ENCODE measurements around the gene SGCA. TPM values are rescaled to one million over a fixed set of nuclear protein-coding genes. Genes with fewer than 3 reads are reported as not detected.

SGCA gene
- total RNA-seq, 4 donors from 2014 or later, result 1.1 to 4.9 (median 2.6) TPM; not detected in 1

DNA sequence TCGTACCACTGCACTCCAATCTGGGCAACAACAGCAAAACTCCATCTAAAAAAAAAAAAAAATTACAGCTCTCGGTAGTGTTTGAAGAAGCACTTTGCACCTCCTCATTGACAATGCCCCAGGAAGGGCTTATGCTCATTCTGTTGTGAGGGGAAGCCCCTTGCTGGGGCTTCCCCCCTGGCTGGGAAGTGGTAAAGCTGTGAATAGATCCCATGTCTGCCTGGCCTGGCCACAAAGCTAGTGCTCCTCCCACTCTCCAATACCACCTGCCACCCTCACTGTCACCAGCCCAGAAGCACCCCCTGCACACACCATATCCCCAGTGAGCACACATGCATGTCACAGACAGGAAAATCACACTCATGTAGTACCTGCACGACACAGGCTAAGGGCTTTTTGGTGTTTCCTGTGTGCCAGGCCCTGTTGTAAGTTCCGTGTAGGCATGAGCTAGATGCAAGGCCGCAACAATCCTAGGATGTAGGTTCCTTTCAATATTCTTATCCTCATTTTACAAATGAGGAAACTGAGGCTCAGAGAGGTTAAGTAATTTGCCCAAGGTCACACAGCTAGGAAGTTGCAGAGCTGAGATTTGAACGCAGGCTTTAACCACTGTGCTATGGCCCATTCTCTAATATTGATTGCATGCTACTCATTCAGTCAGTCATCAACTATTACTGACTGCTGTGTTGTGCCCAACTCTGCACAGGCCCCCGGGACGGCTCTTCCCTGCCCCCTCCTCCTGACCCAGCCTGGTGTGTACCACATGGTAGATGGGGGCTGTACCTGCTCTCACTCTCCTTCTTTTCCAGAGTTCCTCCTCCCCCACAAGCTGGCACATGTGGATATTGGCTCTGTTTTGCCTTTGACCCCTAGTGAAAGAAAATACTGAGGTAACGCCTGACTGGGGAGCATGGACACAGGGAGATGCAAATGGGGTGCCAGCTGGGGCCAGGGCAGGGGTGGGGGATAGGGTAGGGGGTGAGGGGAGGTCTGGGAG lies 47.5 kb downstream of the SGCA start:
- DNase-seq (ENCODE audit: low spot score) (no peak), ATAC-seq (ENCODE audit: low FRiP score) (no peak)
- TF ChIP-seq, protein P1, sequence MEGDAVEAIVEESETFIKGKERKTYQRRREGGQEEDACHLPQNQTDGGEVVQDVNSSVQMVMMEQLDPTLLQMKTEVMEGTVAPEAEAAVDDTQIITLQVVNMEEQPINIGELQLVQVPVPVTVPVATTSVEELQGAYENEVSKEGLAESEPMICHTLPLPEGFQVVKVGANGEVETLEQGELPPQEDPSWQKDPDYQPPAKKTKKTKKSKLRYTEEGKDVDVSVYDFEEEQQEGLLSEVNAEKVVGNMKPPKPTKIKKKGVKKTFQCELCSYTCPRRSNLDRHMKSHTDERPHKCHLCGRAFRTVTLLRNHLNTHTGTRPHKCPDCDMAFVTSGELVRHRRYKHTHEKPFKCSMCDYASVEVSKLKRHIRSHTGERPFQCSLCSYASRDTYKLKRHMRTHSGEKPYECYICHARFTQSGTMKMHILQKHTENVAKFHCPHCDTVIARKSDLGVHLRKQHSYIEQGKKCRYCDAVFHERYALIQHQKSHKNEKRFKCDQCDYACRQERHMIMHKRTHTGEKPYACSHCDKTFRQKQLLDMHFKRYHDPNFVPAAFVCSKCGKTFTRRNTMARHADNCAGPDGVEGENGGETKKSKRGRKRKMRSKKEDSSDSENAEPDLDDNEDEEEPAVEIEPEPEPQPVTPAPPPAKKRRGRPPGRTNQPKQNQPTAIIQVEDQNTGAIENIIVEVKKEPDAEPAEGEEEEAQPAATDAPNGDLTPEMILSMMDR (IDR thresholded peaks at IDR 0.05), result no peak

DNA sequence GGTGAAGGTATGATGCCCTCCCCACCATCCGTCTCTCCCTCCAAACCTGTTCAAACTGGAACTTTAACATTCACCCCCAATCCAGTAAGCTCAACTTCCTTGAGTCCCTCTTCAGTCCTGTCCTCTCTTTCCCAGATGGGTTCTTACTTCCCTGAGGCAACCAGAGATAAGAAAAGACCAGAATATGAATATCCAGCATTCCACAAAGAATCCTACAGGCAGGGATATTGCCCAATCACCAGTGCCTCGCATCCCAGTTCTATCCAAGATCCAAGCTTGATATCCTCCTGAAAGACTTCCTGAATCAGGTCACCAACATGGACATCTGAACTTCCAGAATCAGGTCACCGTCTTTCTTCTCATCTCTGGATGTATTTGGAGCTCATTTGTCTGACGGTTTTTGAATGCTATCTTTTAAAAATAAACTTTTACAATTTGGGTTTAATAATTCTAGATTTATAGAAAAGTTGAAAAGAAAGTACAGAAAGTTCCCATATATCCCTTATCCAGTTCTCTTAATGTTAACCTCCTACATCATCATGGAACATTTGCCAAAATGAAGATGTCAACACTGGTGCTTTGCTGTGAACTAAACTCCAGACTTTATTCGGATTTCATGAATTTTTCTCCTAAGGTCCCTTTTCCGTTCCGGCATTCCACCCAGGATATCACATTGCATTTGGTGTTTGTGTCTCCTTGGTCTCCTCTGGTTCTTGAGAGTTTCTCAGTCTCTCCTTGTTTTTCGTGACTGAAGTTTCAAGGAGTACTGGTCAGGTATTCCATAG lies 49.4 kb downstream of the SGCA start:
- TF ChIP-seq, protein P1 (IDR thresholded peaks at IDR 0.05), result no peak
- ATAC-seq (ENCODE audit: low FRiP score) (no peak), DNase-seq (ENCODE audit: low spot score) (no peak)

DNA sequence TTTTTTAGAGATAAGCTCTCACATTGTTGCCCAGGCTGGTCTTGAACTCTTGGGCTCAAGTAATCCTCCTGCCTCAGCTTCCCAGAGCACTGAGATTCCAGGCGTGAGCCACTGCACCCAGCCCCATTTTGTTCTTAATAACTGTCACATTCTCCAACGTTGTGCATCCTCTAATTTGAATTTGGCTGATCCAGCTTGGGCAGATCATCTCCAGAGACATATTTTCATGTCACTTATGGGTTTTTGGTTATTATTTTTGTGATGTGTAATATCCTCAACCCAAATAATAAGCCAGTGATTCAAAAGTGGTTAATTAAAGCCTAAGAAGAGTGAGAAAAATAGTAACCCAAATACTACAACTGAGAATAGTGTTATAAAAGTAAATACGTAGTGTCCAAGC lies 51.8 kb downstream of the SGCA start:
- DNase-seq (ENCODE audit: low spot score) (no peak), ATAC-seq (ENCODE audit: low FRiP score) (no peak)
- TF ChIP-seq, protein P1 (IDR thresholded peaks at IDR 0.05), result no peak

DNA sequence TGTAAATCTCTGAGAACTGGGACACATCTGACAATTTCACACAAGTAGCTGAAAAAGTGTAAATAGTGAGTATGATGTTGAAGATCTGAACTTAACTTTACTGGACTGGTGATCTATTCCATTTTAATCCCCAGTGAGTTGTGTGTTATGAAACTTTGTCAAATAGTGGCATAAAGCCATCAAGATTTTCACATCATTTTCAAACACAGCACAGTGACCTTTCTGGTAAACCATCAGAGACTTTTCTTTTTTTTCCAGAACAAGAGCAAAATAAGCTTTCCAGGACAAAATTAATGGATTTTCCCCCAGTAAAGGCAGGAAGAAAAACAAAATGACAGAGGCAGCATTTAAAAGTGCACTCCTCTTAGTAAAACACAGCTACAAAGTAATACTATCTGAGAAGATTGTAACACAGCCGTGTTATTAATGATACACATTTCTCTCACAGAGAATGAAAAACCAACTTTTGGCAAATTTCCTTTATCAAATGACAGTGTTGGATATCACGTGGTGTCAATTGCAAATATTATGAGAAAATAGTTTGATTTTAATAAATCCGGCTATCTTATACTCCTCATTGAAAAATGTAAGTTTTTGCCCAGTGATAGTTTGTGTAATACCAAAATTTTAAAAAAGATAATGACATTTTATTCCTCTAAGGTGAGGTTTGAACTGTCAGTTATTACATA lies 52.4 kb downstream of the SGCA start:
- ATAC-seq (ENCODE audit: low FRiP score) (no peak), DNase-seq (ENCODE audit: low spot score) (no peak)
- TF ChIP-seq, protein P1 (IDR thresholded peaks at IDR 0.05), result no peak

DNA sequence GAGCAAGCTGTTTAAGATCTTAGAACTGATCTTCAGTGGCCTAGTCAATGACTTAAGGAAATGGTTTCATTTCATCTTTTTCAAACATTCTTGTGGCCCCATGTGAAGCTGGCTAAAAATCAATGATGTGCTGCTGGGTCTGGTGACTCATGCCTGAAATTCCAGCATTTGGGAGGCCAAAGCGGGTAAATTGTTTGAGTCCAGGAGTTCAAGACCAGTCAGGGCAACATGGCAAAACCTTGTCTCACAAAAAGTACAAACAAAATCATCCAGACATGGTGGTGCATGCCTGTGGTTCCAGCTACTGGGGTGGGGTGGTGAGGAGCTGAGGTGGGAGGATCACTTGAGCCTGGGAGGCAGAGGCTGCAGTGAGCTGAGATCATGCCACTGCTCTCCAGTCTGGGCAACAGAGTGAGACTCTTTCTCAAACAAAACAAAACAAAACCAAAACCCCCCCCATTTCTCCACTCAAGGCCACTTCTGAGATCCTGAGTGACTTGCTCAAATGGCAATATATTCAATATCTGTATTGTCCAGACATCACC lies 53.0 kb downstream of the SGCA start:
- no peak for DNase-seq (ENCODE audit: low spot score)
- no peak for ATAC-seq (ENCODE audit: low FRiP score)
- TF ChIP-seq, protein P1 (IDR thresholded peaks at IDR 0.05), result no peak

DNA sequence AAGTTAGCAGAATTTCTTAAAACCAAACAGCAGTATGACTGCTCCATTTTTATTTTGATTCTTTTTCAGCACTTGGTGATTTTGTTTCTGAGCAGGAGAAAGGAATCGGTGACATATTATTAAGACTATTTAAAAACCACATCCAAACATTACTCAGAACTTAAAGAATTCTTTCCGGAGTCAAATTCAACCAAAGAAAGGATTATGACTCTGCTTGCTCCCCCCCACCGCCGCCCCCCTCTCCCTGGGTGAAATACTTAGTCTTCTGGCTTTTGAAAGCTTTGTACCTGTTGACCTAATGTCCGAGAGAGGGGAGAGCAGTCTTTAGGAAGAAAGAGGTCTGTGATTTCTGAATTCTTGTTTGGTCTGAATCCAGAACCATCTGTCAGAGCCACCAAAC lies 53.5 kb downstream of the SGCA start:
- DNase-seq (ENCODE audit: low spot score) (no peak), ATAC-seq (ENCODE audit: low FRiP score) (no peak)
- TF ChIP-seq, protein P1 (IDR thresholded peaks at IDR 0.05), result no peak
